Activated CD8-positive, alpha-beta memory T cell treated with anti-CD3 and anti-CD28 coated beads, Interleukin-2, amount 50 U/mL, for 24 hours (primary cell): ENCODE results near the gene DNMT3A.
A peak's percentile ranks its signal among the peaks of the same experiment; 100 is the strongest.

Source experiments
- DNase-seq: peaks from one replicate; pipeline ENCODE4 v3.0.0-alpha.2; 2020; ENCODE audit errors: extremely low read depth

Gene DNMT3A

GRCh38 chr2:25372405-25373268, 30.9 kb upstream of the DNMT3A start:
- no peak for DNase-seq

GRCh38 chr2:25371253-25372241, 29.8 kb upstream of the DNMT3A start:
- DNase-seq = no peak

- no peak for DNase-seq
These were observed 28.2 kb upstream of the DNMT3A start for GRCh38 chr2:25369876-25370275.

- no peak for DNase-seq
These were observed 27.7 kb upstream of the DNMT3A start for GRCh38 chr2:25369439-25369838.

GRCh38 chr2:25368660-25369059, 26.9 kb upstream of the DNMT3A start:
- no peak for DNase-seq

GRCh38 chr2:25367296-25367695, 25.6 kb upstream of the DNMT3A start:
- DNase-seq = no peak

GRCh38 chr2:25366629-25367028, 24.9 kb upstream of the DNMT3A start:
- DNase-seq = no peak

GRCh38 chr2:25365241-25365640, 23.5 kb upstream of the DNMT3A start:
- no peak for DNase-seq

GRCh38 chr2:25363733-25364132, 22.0 kb upstream of the DNMT3A start:
- DNase-seq = no peak

GRCh38 chr2:25362434-25363145, 20.9 kb upstream of the DNMT3A start:
- no peak for DNase-seq

- peak; percentile 84 for DNase-seq
These were observed 20.3 kb upstream of the DNMT3A start for GRCh38 chr2:25362049-25362433.

- no peak for DNase-seq
These were observed 19.7 kb upstream of the DNMT3A start for GRCh38 chr2:25361261-25362048.

- DNase-seq = no peak
These were observed 17.1 kb upstream of the DNMT3A start for GRCh38 chr2:25358836-25359235.

- no peak for DNase-seq
These were observed 16.6 kb upstream of the DNMT3A start for GRCh38 chr2:25358249-25358815.

- DNase-seq = no peak
These were observed 14.4 kb upstream of the DNMT3A start for GRCh38 chr2:25356088-25356487.

GRCh38 chr2:25355270-25355669, 13.5 kb upstream of the DNMT3A start:
- DNase-seq = no peak

- no peak for DNase-seq
These were observed 12.4 kb upstream of the DNMT3A start for GRCh38 chr2:25354116-25354515.

GRCh38 chr2:25349397-25349796, 7.7 kb upstream of the DNMT3A start:
- no peak for DNase-seq

GRCh38 chr2:25347846-25348245, 6.1 kb upstream of the DNMT3A start:
- no peak for DNase-seq

- no peak for DNase-seq
These were observed 5.6 kb upstream of the DNMT3A start for GRCh38 chr2:25347205-25347815.
